ENCODE data around the gene NIT1. TPM values are rescaled to one million over a fixed set of nuclear protein-coding genes. Genes with fewer than 3 reads are reported as not detected.
A peak's percentile ranks its signal among the peaks of the same experiment; 100 is the strongest.

NIT1 gene
- total RNA-seq, 1 donor from 2014 or later: 43.6 TPM

GRCh38 chr1:161096015-161096414, 21.9 kb upstream of the NIT1 start:
- Histone ChIP-seq H3K9me3 (no peaks in the 10 kb centered on the region), H3K4me3 (no peak overlapping the region), H3K27me3 (ENCODE audit: low read depth) (no peaks in the 10 kb centered on the region), H3K36me3 (peaks cover 17% of the 10 kb centered on the region), H3K27ac (peak overlapping the region; percentile 56), H3K4me1 (peaks cover 31% of the 10 kb centered on the region)
- no peak for ATAC-seq
- DNase-seq: no peak
- no peak for TF ChIP-seq CTCF (IDR thresholded peaks at IDR 0.05)
- intact Hi-C loops (cut with DNase I): no loop called here

GRCh38 chr1:161096530-161096929, 21.4 kb upstream of the NIT1 start:
- intact Hi-C loops (cut with DNase I): no loop called here
- Histone ChIP-seq H3K9me3 (no peaks in the 10 kb centered on the region), H3K27ac (peak overlapping the region; percentile 56), H3K36me3 (peaks cover 22% of the 10 kb centered on the region), H3K27me3 (ENCODE audit: low read depth) (no peaks in the 10 kb centered on the region), H3K4me1 (peaks cover 31% of the 10 kb centered on the region), H3K4me3 (no peak overlapping the region)
- DNase-seq (no peak), ATAC-seq (peak in 1 of 2 donors; percentile 9)
- no peak for TF ChIP-seq CTCF (IDR thresholded peaks at IDR 0.05)

- peak; percentile 88 for DNase-seq
- intact Hi-C loops (cut with DNase I): no loop called here
- Histone ChIP-seq H3K36me3 (peaks cover 32% of the 10 kb centered on the region), H3K4me3 (peak within 1 kb of the TSS; percentile 81), H3K9me3 (no peaks in the 10 kb centered on the region), H3K4me1 (peaks cover 31% of the 10 kb centered on the region), H3K27ac (peak within 1 kb of the TSS; percentile 73), H3K27me3 (ENCODE audit: low read depth) (no peaks in the 10 kb centered on the region)
- no peak for TF ChIP-seq CTCF (IDR thresholded peaks at IDR 0.05)
- peak; percentile 91 to 96 for ATAC-seq
Measured at GRCh38 chr1:161098210-161099068, 19.5 kb upstream of the NIT1 start, which contains the start of gene KLHDC9. KLHDC9 (plus strand) TSS chr1:161098361; CDS start chr1:161098536, 175 bp downstream.

GRCh38 chr1:161099090-161099802, 18.7 kb upstream of the NIT1 start:
- DNase-seq: no peak
- ATAC-seq: no peak
- Histone ChIP-seq H3K9me3 (no peaks in the 10 kb centered on the region), H3K27me3 (ENCODE audit: low read depth) (no peaks in the 10 kb centered on the region), H3K4me3 (peak overlapping the region; percentile 81), H3K36me3 (peaks cover 32% of the 10 kb centered on the region), H3K27ac (no peak overlapping the region), H3K4me1 (peaks cover 31% of the 10 kb centered on the region)
- no peak for TF ChIP-seq CTCF (IDR thresholded peaks at IDR 0.05)
- intact Hi-C loops (cut with DNase I): no loop called here

GRCh38 chr1:161100556-161100955, 17.3 kb upstream of the NIT1 start:
- ATAC-seq: no peak
- intact Hi-C loops (cut with DNase I): no loop called here
- peaks cover 29% of the 10 kb centered on the region for H3K4me1 ChIP-seq
- no peaks in the 10 kb centered on the region for H3K9me3 ChIP-seq
- no peak overlapping the region for H3K4me3 ChIP-seq
- DNase-seq: no peak
- peaks cover 32% of the 10 kb centered on the region for H3K36me3 ChIP-seq
- H3K27me3 ChIP-seq (ENCODE audit: low read depth): no peaks in the 10 kb centered on the region
- TF ChIP-seq CTCF (IDR thresholded peaks at IDR 0.05): no peak
- H3K27ac ChIP-seq: no peak overlapping the region

Measured in lower lobe of right lung (tissue), 2 donors.